Sigmoid colon (tissue), 3 donors: ENCODE results near the gene CDC42SE2.

Experiments
- POLR2A ChIP-seq, 2 donors: fragments of 450-650 bp; IDR thresholded peaks; one replicate each; pipeline ENCODE4 v1.6.1; 2016; ENCODE audit warnings: antibody characterized with exemption in 2 of 2, mild to moderate bottlenecking in 2 of 2, moderate library complexity in 2 of 2
- TF ChIP-seq, protein P1 (sequence below), 4 experiments: fragments of 450-650 bp in 3 of 4; fragments of 200-600 bp in 1 of 4; IDR thresholded peaks; one replicate each; pipeline ENCODE4 v1.5.1; 2016 to 2019; ENCODE audit warnings: antibody characterized with exemption in 4 of 4, mild to moderate bottlenecking in 3 of 4, moderate library complexity in 2 of 4

DNA sequence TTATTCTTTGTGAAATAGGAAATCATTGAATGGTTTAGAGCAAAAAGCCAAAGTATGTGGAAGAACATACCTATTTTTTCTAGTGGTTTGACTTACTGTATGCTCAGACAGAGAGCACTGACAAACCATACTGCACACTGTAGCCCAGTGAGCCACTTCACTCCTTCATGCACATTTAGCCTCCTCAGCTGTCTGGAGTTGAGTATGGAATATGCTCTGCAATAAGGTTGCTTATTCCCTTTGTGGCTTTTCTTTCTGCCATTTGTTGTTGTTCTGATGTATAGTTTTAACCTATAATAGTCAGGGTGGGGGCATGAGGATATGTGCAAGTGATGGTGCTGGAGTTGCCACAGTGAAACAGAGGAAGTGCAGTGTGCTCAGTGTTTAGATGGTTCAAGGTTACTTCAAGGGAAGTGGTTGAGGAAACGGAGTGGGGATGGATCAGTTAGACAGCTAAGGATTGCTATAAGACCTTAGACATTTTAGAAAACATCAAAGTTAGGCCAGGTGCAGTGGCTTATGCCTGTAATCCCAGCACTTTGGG, 100.7 kb downstream of the CDC42SE2 start:
- TF ChIP-seq, protein P1, sequence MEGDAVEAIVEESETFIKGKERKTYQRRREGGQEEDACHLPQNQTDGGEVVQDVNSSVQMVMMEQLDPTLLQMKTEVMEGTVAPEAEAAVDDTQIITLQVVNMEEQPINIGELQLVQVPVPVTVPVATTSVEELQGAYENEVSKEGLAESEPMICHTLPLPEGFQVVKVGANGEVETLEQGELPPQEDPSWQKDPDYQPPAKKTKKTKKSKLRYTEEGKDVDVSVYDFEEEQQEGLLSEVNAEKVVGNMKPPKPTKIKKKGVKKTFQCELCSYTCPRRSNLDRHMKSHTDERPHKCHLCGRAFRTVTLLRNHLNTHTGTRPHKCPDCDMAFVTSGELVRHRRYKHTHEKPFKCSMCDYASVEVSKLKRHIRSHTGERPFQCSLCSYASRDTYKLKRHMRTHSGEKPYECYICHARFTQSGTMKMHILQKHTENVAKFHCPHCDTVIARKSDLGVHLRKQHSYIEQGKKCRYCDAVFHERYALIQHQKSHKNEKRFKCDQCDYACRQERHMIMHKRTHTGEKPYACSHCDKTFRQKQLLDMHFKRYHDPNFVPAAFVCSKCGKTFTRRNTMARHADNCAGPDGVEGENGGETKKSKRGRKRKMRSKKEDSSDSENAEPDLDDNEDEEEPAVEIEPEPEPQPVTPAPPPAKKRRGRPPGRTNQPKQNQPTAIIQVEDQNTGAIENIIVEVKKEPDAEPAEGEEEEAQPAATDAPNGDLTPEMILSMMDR (IDR thresholded peaks at IDR 0.05), result no peak
- no peak for TF ChIP-seq POLR2A (IDR thresholded peaks at IDR 0.05)
